ENCODE measurements around the gene UQCR10.

The UQCR10 gene

DNA sequence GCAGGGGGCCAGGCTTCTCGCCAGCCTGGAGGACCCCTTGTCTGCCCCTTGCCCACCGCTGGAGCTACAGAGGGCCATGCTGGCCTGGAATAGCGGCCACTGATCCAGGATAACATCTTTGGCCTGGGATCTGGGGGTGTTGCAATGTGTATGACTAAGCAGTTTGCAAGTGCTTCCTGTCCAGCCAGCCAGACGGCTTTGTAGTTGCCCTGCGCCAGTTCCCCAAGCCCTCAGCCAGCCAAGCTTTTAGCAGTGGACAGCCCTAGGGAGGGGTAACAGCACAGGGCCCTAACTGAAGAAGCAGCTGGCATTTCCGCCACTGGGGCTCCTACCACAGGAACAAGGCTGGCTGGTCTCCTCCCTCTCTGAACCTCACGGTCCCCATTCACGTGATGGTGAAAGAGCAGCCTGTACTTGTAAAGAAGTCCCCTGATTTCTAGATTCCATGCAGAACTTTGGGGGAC lies 32.1 kb downstream of the UQCR10 start:
- DNase-seq, result peak; percentile 54

- no peak for DNase-seq
Measured at GRCh38 chr22:29801153-29801552, 34.0 kb downstream of the UQCR10 start.

DNA sequence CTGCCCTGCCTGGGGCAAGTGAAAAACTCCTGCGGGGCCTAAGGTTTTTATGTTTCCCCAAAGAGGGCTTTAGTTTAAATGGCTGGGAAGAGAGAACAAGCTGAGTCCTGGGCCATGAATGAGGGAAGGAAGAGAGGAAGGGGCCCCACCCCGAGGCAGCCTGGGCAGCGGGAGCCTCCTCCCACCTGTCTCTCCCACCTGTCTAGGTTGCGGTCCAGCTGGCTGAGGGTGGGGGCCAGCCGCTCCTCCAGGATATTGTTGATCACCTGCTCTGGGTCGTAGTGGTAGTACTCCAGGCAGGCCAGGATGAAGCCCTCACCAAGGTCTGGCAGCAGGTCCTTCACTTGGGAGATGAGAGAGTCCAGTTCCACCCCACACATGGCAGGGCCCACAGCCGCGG lies 34.6 kb downstream of the UQCR10 start:
- no peak for DNase-seq

DNA sequence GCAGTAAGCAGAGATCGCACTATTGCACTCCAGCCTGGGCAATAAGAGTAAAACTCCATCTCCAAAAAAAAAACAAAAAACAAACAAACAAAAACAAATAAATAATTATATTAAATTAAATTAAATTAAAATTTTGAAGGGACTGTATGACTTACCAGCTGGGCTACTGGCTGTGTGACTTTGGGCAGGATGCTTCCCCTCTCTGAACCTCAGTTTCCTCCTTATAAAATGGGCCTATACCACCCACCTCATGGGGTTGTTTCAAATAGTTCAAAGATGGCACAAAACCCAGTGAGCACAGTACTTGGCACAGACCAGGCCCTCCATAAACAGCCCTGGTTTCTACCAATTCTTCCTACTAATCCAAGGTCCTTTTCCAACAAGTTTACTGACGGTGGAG lies 36.0 kb downstream of the UQCR10 start:
- DNase-seq, result no peak

DNA sequence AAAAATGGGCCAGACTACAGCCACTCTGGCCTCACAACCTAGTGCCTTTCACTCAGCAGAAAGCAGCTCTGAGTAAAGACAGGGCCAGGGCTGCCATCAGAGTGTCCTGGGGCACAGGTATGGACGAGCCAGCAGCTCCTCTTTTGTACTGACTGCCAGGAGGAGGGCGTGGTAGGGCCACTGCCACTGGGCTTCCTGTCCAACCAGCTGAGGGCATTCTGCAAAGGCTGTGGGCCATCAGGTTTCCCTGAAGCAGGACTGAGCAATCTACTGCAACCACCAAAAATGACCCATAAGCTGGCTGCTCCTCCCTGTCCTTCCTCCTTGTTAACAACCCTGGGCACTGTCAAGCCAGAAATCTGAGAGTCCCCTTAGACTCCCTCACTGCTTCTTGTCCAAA lies 37.8 kb downstream of the UQCR10 start:
- no peak for DNase-seq

DNA sequence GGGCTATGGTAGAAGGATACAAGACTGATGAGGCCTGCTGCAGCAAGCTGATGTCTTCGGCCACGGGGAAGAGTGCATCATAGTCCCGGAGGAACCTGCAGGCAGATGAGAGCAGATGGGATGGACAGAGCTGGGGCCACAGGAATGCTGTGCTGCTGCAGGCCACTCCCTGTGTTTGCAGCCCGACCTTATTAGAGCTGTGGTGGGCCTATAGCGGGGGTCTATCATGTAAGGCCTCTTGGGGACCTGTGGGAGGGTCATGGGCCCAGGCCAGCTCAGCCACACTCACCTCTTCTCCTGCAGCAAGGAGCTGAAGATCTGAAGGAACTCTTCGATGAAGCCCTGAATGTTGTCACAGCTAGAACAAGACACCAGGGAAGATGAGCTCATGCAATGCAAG lies 39.0 kb downstream of the UQCR10 start:
- DNase-seq, result no peak

DNA sequence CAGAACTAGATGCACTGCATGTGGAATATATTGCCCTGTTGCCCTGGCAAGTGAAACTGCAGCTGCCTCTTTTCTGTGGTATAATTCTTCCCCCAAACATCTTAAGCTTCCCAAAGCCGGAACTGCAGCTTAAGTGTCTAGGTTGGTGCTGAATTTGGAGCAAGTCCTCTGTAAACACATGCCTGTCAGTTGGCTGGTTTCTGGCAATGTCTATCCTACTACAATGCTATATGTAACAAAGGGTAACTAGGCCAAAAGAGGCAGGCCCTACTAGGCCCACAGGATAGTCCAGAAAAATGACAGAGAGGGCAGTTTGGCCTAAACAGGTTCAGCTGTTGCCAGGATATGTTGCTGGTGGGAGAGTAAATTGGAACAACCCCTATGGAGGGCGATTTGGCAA lies 43.0 kb downstream of the UQCR10 start:
- no peak for DNase-seq

GRCh38 chr22:29811377-29811776 lies 44.2 kb downstream of the UQCR10 start:
- DNase-seq, result no peak

- no peak for DNase-seq
Measured at GRCh38 chr22:29813126-29813525, 46.0 kb downstream of the UQCR10 start.

DNA sequence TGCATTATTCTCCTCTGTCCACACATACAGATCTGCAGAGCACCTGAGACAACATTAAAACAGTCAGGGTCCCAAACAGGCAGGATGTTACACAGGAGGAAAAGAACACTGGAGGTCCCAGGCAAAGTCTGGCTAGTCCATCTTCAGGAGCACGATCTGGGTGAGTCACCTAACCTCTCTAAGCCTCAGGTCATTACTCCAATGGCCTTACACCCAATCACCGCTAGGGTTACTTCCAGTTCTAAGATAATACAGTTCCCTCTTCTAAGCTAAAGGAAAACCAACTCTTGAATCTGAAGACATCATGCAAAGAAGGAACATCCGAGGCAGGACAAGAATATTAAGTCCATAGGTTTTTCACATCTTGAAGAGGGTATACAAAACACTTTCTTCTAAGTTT lies 46.4 kb downstream of the UQCR10 start:
- no peak for DNase-seq

DNA sequence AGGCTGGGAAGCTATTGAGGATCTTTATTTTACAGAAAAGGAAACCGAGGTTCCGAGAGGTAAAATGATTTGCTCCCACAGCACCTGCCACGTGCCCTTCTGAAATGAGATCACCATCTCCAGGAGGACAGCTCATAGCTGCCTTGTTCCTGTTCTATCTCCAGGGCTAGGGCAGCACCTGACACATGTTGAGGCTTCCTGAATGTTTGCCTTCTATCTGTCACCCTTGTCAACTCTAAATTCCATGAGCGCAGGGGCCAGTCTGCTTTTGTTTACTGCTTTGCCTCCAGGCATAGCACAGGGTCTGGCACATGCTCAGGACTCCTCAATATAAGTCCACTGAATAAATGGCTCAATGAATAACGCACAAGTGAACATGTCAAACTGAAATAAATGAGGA lies 46.8 kb downstream of the UQCR10 start:
- no peak for DNase-seq

DNA sequence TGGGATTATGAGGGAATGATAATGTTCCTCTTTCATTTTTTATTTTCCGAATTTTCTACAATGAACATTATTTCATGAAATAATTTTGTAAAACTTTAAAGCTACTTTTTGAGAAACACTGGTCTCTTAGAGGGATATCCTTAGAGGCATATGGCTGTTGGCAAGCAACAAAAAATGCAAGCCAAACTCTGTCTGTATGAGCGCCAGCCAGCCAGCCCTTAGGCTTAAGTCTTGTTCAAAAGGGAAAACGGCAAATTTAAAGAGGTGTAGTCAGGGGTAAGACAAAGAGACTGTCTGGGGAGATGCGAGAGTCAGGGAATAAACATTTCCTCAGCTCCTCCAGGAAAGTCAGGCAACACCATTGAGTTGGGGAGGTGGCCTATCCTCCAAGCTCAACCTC lies 48.4 kb downstream of the UQCR10 start:
- DNase-seq, result no peak

- no peak for DNase-seq
Measured at GRCh38 chr22:29816128-29816527, 49.0 kb downstream of the UQCR10 start.

- DNase-seq, result no peak
Measured at GRCh38 chr22:29816539-29816938, 49.4 kb downstream of the UQCR10 start.

DNA sequence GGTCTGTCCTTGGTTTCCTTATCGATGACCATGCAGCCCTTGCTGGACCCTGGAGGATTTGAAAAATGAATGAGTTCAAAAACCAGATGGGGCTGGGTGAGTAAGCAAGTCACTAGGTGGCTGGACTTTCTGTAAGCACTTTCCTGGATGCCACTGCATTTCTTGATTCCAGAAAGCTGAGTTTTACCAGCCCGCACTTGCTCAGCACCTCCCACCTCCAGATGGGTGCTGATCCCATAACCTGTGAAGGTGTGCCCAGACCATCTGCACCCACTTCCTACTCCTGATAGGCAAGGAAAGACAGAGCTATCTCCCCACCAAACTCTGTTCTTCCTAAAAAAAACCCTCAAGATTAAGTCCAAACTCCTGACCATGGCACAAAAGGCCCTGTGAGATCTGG lies 49.8 kb downstream of the UQCR10 start:
- no peak for DNase-seq

DNA sequence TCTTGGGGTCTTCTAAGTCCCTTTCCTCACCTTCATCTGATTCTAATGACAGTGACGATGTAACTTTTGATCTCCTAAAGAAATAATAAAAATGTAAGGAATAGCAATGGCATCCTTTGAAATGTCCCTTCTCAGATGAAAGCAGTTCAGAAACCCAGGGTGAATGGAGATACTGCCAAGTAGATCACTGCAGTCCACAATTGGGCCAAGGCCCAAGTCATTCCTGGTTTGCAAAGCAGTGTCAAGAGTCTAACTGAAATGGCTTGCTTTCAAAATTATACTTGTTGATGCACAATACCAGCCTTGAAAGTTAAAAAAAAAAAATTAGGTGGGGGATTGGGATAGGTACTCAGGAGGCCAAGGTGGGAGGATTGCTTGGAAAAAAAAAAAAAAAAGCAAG lies 50.6 kb downstream of the UQCR10 start:
- DNase-seq, result no peak

GRCh38 chr22:29819501-29819900 lies 52.3 kb downstream of the UQCR10 start:
- no peak for DNase-seq
